Measurements from ENCODE around the gene CLEC16A.

- TF ChIP-seq CTCF (IDR thresholded peaks at IDR 0.05) (no peak), EZH2 (IDR thresholded peaks at IDR 0.05) (no peak)
These were observed 148.6 kb downstream of the CLEC16A start for GRCh38 chr16:11092788-11093571.
